GM19351 (cell line): ENCODE results near the gene EIF4EBP2.

ENCODE experiments used
- ATAC-seq: cut with Tn5 transposase; IDR thresholded peaks from one replicate; pipeline ENCODE4 v1.9.1; 2021; ENCODE audit warnings: mild to moderate bottlenecking, moderate library complexity; ENCODE audit not compliant: unreplicated experiment

EIF4EBP2 gene

DNA sequence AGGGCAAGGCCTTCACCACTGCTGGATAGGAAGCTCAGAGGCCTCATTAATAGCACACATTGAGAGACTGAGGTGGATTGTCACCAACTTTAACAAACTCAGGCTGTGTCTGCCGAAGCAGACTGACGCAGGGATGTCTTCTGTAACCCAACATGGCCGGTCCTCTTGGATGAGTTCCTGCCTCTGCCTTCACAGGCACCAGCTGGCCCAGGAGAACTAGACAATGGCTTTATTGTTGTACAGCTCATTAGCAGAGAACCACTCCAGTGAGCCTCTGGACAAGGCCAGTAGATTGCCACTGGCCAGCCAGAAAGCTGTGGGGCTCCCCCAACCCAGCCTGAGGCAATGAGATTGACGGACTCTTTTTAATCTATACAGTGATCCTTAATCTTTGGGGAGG is 28.2 kb downstream of the EIF4EBP2 start:
- ATAC-seq: no peak

DNA sequence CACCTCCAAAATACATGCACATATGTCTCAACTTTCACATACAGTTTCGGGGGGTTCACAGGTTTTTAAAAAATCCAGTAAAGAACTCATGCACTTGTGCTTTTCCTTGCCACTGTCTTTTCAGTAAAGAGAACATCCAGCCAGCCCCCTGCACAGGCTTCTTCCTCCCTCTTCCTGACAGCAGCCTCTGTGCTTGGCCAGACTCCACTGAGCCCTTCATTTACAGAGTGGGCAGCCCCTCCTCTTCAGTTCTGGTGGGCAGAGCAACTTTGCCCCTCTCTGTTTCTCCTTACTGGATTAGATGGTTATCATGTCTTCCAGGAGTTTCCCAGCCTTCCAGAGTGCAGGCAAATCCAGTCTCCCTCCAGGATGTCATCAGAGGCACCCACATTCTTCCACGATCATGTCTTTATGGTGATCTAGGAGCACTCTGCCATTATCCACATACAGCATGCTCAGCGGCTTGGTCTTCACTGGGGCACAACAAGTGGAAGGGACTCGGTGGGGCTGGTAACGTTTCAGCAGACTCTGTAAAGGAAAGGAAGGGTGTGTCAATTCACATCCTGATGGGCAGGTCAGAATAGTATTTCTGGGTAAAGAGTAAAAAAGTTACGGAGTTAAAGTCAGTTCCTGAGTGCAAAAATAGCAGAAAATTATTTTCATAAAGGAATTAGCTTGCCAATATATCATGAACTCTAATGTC is 28.8 kb downstream of the EIF4EBP2 start:
- no peak for ATAC-seq

DNA sequence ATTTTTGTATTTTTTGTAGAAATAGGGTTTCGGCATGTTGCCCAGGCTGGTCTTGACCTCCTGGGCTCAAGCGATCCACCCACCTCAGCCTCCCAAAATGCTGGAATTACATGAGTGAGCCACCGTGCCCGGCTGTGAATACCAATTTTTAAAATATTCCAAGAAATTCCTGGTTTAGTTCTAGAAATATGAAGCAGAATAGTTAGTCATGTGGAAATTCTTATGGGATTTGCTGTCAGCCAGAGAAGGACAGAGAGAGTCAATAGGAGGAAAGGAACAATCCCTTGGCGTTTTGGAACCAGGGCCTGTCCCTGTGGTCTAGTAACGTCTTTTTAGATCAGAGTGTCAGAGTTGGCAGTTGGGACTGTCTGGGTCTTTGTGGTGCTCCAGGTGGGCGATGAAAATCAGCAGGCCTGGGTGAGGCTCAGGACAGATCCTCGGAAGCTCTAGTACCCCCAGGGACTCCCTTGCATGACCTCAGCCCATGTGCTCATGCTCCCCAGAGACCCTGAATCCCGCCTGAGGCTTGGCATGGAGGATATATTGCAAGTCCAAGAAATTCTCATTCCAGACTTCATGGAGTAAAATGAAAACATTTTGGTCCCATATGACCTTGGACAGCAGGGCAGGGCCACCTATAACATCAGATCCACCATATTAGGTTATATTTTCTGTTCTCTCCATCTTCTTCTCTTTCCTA is 29.8 kb downstream of the EIF4EBP2 start:
- no peak for ATAC-seq

DNA sequence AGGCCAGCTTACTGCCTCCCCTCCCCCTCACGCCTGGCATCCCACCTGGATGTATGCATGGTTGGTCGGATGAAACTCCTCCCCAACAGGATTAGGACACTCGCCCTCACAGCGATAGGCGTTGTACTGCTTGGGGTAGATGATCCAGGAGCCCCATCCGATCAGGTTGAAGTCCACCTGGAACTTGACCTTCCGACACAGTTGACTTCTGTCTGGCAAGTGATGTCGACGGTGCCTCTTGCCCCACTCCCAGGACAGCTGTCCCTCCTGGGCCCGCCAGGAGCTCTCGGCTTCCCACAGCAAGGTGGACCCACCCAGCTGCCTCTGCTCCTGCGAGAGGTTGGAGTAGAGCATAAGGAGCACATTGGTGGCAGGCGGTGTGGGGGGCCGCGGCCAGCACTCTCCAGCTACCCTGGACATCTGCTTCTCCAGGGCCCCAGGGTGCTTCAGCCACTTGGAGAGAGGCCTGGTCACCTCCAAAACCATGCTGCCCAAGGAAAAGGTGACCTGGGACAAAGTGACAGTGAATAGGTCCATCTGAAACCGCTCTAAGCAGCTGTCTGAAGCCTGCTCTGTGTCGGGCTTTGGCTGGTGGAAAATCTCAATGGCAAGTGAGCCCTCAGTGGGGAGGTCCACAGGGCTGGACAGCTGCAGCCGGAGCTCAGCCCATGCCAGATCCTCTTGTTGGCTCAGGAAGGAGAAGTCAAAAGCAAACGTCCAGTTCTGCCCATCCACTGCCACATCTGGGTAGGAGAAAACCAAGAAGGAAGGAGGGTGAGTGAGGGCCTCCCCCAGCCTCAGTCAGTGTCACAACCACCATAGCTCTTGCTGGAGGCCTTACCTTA is 31.5 kb downstream of the EIF4EBP2 start:
- no peak for ATAC-seq

DNA sequence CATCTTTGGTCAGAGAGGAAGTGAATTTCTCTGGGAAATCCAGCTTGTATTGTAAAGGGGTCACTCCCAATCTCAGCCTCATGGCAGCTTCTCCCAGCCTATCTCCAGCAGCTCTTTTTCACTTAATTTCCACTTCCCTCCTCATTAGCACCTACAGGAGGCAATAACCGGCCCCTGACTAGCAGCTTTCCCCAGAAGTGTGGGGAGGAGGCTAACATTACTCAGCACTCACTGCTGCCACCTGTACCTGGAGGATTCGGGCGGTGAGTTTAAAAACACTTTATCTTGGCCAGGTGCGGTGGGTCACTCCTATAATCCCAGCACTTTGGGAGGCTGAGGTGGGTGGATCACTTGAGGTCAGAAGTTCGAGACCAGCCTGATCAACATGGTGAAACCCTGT is 33.8 kb downstream of the EIF4EBP2 start:
- no peak for ATAC-seq

DNA sequence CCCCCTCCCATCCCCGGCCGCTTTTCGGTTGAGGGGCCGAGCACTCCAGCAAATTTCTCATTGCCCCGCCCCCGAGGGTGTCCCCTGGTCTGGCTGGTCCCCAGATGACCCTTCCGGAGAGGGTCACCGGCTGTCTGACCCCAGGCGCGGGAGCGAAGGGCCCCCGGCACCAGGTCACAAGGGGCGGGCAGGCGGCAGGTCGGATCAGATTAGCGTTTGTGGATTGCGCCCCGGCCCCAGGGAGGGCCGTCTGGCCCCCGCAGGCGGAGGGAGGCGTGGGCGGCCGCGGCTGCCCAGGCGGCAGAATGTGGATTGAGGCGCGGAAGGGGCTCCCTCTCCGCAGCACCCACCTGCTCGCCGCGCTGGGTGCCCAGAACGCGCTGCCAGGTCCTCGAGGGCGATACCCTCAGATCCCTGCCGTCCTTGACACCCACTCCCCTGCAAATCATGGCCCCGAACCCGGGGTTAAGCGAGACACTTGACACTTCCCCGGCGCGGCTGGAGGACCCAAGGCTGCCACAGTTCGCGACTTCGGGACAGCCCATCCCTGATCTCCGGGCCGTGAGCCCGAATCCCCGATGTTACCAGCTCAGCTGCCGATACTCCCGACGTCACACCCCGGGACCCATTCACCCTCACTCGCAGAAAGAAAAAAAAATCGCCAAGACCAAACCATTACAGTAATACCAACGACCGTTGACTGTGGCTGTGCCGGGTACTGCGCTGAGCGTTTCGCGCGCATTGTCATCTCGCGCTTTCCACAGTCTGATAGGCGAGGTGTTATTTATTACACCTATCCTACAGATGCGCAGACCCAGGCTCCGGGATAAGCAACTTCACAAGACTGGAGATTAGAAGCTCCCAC is 36.6 kb downstream of the EIF4EBP2 start:
- ATAC-seq: no peak

DNA sequence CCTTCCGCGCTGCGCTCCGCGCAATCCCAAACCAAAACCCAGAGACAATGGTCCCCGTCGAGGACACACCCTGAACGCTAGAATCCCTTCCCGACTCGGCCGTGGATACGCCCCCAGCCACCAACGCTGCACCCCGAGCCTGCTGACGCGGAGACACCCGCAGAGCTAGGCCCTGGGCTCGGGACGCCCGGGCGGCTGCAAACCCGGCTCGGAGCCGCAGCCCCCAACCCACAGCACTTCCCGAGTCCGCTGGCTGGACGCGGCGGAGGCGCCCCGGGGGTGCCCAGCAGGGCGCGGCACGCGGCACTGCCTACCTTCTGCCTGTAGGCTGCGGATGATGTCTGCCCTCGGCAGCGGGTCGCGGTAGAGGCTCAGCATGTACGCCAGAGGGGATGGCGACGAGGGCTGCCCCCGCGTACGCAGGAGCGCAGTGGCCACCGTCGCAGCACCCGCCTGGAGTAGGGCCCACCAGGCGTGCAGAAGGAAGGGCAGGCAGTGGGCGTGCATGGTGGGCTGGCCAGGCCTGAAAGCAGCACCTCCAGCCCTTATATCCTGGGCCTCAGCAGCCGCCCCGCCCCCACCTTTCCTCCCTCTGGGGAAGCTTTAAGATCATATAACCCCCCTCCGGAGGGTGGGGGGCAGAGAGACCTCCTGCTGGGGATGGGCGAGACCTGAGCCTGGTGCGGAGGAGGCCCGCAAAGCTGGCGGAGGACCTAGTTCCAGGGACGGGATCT is 37.4 kb downstream of the EIF4EBP2 start, which contains the start of gene NODAL:
Gene NODAL (minus strand): TSS at position 521 of the 734 bp plus-strand sequence. CDS start 14 bp downstream, at position 507.
- ATAC-seq: no peak

DNA sequence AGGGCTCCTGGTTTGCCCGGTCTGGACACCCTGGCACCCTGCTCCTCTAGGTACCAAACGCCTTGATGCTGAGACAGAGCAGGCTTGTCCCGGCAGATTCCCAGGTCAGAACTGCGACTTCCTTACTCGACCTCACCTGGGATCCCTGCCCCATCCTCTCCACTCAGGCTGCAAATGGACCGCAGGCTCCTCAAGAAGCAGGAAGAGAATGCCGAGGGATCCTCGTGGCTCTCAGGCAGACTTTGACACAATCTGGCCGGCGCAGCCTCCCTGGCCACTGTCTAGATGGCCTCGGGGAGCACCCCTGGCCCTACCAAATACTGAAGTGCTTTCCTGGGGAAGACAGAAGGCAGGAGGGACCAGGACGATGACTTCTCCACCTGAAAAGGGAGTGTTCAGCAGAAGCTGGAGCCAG is 38.0 kb downstream of the EIF4EBP2 start:
- no peak for ATAC-seq

DNA sequence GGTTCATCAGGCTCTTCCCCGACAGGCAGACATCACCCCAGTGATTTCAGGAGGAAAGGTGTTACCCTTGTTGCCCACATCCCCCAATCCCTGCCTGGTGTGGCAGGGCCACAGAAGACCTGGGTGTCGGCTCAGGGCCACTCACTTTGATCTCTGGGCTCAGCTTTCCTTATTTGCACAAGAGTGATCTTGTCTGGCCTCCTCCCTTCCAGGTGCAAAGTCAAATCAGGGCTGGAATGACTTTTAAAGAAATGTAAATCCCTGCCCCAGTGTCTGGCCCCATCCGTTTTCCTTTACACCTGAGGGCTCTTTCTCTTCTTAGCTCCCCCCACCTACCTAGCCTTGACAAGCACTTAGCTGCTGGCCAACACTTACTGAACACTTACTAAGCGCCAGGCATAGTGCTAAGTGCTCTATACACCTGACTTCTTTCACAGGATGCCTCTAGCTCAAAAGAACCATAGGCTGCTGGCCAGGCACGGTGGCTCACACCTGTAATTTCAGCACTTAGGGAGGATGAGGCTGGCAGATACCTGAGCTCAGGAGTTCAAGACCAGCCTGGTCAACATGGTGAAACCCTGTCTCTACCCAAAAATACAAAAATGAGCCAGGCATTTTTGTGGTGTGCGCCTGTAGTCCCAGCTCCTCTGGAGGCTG is 38.5 kb downstream of the EIF4EBP2 start:
- no peak for ATAC-seq

DNA sequence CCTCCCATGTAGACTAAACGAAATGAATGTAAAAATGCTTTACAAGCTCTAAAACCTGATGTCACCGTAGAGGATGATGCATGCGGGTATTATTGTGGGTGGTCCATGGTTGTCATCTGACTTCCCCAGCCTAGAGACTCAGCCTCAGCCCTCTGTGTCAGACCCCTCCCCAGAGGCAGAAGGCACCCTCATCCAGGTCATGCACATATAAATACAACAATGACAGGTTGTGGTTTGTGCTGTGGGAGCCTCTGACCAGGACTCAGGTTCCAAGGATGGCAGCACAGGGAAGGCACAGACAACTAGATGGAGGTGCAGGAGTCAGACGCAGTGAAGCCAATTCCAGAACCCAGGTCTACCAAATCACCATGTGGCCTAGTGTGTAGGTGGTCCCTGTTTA is 40.8 kb downstream of the EIF4EBP2 start:
- no peak for ATAC-seq

DNA sequence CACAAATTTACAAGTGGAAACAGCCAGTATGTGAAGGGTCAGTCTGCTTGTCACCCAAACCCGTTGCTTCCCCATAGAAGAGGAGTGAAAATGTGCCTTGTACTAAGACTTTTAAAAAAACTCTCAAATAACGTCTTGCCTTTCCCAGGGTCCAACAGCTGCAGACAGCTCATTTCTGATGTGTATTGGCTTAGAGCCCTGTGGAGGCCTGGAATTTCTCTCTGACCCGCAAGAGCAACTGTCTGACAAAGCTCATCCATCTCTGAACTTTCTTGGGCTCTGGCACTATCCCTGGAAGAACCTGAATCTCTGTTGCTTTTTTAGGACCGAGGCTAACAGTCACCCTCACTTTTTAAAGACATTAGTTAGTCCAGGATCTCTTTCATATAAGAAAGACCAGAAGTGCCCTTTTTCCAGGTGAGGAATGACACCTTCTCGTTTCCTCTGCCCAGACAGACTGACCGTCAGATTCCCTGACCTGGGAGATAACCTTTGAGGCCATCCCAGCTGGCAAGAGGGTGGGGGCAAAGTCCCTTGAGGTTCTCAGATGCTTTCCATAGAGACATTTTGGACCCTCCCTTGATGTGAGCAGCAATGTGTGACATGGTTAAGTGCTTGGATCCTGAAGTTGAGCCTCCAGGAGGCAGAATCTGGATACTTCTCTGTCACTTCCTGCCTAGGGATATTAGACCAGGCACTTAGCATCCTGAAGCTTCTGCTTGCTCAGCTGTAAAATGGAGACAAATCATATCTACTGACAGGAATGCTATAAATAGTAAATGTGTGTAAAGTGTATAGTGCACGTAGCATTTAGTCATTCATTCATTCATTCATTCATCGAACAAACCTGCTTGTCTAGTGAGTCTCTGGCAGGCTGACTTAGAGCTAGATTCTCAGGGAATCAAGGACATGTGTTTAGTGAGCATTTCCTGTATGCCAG is 42.0 kb downstream of the EIF4EBP2 start:
- no peak for ATAC-seq

DNA sequence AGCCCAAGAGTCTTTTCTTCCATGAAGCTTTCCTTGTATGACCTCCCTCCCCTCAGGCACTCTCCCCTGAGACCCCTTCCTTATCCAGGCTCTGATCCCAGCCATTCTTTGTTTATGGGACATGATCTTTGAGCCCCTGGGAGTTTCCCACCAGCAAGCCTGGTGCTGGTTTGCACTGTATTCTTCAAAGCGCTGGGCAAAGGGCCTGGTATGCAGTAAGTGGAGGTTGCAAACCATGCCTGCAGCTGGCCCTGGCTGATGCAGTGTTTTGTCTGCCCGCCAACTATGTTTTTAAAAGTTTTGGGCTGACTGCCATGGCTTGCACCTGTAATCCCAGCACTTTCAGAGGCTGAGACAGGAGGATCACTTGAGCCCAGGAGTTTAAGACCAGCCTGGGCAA is 44.3 kb downstream of the EIF4EBP2 start:
- no peak for ATAC-seq

DNA sequence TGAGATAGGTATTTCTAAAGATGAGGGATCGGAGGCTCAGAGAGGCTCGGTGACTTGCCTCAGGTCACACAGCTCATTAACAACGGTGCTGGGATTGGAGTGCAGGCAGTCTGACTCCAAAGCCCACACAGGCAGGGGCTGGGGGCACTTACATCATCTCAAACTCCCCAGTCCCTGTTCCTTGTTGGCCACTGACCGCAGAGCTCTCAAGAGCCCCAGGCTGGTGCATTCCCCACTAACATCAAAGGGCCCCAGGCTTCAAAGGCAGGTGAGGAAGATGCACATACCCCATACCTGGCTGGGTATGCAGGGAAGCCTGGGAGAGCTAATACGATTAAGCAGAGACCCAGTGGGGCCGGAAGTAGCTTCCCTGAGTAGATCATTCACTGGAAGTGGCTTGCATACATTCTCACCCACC is 51.3 kb downstream of the EIF4EBP2 start:
- no peak for ATAC-seq

DNA sequence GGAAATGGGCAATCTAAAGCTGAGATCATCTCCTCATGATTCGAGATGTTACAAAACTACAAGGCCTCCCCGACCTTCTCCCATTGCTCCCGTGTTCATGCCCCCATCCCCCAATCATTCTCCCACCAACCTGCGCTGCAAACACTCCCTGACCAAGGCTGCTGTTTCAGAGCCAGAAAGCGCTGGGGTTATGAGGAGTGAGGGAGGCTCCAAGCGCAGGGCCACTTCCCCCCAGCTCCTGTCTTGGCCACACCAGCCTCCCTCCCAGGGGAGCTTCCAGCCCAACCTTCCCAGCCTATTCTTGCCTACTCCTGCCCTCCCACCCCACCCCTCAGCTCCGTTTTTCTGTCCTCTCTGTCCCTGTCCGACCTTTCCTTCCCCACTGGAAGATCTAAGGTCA is 52.2 kb downstream of the EIF4EBP2 start:
- no peak for ATAC-seq

DNA sequence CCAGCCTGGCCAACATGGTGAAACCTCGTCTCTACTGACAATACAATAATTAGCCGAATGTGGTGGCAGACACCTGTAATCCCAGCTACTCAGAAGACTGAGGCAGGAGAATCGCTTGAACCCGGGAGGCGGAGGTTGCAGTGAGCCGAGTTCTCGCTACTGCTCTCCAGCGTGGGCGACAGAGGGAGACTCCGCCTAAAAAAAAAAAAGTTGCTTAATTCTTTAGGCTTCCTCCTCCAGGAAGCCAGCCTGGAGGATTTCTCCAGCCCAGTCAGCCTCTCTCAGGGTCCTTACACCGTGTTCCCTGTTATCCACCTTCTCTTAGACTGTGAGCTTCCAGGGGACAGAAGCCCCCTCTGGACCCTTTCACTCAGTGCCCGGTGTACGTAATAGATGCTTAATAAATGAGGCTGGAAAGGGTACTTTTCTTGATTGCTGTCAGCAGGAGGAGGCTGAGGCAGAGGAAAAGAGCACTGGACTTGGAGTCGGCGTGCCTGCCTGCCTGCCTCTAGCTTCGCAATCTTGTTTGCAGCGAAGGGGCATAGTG is 53.9 kb downstream of the EIF4EBP2 start:
- no peak for ATAC-seq

DNA sequence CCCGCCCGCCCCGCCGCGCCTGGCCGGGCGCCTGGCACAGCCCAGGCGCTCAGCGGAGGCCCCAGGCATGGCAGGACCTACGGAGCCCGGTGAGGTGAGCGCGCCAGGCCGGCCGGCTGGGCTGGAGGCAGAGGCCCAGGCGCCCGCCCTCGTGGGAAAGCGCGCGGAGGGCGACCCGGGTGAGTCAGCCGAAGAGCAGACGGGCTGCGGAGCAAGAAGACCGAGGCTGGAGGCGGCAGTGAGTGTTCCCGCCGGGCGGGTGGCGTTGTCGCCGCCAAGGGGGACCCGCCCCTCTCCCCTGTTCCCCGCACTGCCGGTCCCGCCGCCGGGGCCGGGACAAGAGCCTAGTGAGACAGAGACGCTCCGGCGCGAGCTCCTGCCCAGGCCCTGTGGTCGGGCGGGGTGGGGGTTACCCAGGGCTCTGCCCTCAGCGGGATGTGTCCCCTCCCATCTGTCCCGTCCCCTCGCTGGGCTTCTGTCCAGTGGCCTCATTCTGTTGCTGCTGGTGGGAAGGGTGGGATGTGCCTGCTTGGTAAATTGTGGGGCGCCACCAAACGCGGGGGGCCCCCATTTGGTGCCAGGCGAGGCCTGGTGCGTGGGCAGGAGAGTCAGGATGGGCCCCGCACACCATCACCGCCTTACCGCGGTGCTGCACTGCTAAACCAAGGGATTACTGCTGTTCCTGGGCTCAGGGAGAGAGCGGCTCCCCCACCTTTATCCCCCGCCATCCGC is 54.5 kb downstream of the EIF4EBP2 start:
- ATAC-seq: no peak

DNA sequence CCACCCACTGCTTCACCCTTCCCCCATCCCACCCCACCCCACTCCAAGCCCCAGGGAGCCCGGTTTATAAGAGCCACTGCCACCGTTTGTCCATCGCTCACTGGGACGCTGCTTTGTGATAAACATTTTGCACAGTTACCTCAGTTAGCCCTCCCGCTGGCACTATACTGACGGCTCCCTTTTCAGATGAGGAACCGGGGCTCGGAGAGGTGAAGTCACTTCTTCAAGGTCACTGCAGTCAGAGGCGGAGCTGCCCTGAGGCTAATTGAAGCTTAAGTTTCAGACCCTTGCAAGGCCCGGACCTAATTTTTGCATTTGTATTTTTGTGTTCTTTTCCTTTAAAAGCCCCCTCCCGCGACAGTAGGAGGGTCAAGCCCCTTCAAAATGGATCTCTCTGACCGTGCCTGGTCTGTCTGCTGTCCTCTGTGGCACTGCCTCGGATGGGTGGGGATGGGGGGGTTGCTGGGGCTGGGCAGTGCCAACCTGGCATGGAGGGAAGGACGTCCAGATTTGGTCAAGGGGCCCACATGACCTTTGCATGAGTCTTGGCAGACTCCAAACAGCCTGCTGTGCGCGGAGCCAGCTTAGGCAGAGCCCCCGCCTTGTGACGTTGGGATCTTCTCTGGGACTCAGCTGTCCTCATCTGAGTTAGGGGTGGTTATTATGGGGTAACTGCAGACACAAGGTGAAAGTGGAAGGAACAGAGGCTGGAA is 55.3 kb downstream of the EIF4EBP2 start:
- no peak for ATAC-seq
